ENCODE results near the gene SEC31A. TPM values are rescaled to one million over a fixed set of nuclear protein-coding genes. Genes with fewer than 3 reads are reported as not detected.

Gene SEC31A
- total and polyA plus RNA-seq, 8 donors, result 72.1 to 590 (median 128) TPM

DNA sequence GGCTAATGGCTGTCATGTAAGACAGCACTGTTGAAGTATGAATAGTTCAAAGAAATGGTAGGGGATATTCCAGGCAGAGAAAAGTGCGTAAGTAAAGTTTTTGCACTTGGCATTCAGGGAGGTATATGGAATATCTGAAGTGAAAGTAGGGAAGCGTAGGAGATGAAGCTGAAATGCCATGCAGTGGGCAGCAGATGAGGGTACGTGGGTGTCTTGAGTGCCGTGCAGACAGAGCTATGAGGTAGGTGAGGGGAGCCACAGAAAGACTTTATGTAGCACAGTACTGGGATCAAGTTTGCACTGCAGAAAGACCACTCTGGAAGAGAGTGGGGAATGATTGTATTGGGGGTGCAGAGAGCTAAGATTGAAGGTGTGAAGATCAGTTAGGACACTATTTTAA is 87.2 kb downstream of the SEC31A start:
- Histone ChIP-seq H3K4me3 (no peak overlapping the region), H3K9me3 (no peaks in the 10 kb centered on the region), H3K36me3 (no peaks in the 10 kb centered on the region), H3K4me1 (peaks cover 7 to 13% (median 11%) of the 10 kb centered on the region in 4 donors), H3K27ac (no peak overlapping the region), H3K27me3 (peaks cover 0 to 11% (median under 1%) of the 10 kb centered on the region in 3 donors)
- DNase-seq, result no peak
- TF ChIP-seq POLR2AphosphoS5 (IDR thresholded peaks at IDR 0.05), result no peak
- no peak for TF ChIP-seq POLR2A (IDR thresholded peaks at IDR 0.05)
- intact Hi-C loops (cut with DNase I; ENCODE audit: low total_unique reads), result loop anchor here (10.0 kb wide), 1 partner anchor 339 kb away; no protein-coding TSS in a partner anchor
- WGBS, 5 donors, result 84 to 91% (median 90%) methylated on average over 4 of the region's 4 CpGs

DNA sequence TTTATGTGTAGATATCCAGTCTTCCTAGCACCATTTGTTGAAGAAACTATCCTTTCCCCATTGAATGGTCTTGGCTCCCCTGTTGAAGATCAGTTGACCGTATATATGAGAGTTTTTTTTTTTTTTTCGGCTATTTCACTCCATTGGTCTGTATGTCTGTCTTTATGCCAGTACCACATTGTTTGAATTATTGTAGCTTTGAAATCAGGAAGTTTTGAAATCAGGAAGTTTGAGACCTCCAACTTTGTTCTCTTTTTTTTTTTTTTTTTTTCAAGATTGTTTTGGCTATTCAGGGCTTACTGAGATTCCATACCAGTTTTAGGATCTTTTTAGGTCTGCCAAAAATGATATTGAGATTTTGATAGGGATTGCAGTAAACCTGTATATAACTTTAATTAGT is 88.0 kb downstream of the SEC31A start:
- no peak overlapping the region for H3K4me3 ChIP-seq
- peaks cover 7 to 19% (median 17%) of the 10 kb centered on the region in 4 donors for H3K4me1 ChIP-seq
- no peaks in the 10 kb centered on the region for H3K9me3 ChIP-seq
- intact Hi-C loops (cut with DNase I; ENCODE audit: low total_unique reads), result loop anchor here (10.0 kb wide), 1 partner anchor 338 kb away; no protein-coding TSS in a partner anchor
- WGBS, 5 donors, result 68 to 82% (median 75%) methylated on average over 2 of the region's 2 CpGs
- H3K27me3 ChIP-seq, result peaks cover 0 to 19% (median 9%) of the 10 kb centered on the region in 3 donors
- no peak for TF ChIP-seq POLR2A (IDR thresholded peaks at IDR 0.05)
- TF ChIP-seq EP300 (IDR thresholded peaks at IDR 0.05), result no peak
- TF ChIP-seq POLR2AphosphoS5 (IDR thresholded peaks at IDR 0.05), result no peak
- TF ChIP-seq, protein P1, sequence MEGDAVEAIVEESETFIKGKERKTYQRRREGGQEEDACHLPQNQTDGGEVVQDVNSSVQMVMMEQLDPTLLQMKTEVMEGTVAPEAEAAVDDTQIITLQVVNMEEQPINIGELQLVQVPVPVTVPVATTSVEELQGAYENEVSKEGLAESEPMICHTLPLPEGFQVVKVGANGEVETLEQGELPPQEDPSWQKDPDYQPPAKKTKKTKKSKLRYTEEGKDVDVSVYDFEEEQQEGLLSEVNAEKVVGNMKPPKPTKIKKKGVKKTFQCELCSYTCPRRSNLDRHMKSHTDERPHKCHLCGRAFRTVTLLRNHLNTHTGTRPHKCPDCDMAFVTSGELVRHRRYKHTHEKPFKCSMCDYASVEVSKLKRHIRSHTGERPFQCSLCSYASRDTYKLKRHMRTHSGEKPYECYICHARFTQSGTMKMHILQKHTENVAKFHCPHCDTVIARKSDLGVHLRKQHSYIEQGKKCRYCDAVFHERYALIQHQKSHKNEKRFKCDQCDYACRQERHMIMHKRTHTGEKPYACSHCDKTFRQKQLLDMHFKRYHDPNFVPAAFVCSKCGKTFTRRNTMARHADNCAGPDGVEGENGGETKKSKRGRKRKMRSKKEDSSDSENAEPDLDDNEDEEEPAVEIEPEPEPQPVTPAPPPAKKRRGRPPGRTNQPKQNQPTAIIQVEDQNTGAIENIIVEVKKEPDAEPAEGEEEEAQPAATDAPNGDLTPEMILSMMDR (IDR thresholded peaks at IDR 0.05), result no peak
- no peaks in the 10 kb centered on the region for H3K36me3 ChIP-seq
- no peak overlapping the region for H3K27ac ChIP-seq
- no peak for DNase-seq

DNA sequence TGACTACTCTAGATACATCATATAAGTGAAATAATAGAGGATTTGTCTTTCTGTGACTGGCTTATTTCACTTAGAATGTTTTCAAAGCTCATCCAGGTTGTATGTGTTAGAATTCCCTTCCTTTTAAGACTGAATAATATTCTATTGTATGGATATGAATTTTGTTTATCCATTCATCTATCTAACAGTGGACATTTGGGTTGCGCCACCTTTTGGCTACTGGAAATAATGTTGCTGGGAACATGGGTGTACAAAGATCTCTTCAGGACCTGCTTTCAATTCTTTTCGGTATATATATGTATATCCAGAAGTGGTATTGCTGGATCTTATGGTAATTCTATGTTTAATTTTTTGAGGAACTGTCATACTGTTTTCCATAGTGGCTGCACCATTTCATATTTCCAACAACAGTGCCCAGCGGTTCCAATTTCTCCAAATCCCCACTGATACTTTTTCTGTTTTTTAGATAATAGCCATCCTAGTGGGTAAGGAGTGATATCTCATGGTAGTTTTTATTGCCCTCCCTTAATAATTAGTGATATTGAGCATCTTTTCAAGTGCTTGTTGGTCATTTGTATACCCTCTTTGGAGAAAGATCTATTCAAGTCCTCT is 88.9 kb downstream of the SEC31A start:
- no peak for TF ChIP-seq POLR2A (IDR thresholded peaks at IDR 0.05)
- TF ChIP-seq, protein P1 (IDR thresholded peaks at IDR 0.05), result peak in 5 of 7 experiments; percentile 9 to 41 (median 26)
- DNase-seq, result peak; percentile 43 to 64
- peaks cover 0 to 27% (median 16%) of the 10 kb centered on the region in 3 donors for H3K27me3 ChIP-seq
- peaks cover 7 to 28% (median 25%) of the 10 kb centered on the region in 4 donors for H3K4me1 ChIP-seq
- no peak overlapping the region for H3K4me3 ChIP-seq
- 46 to 61% (median 51%) methylated on average over 3 of the region's 3 CpGs for WGBS, 5 donors
- H3K9me3 ChIP-seq, result no peaks in the 10 kb centered on the region
- H3K27ac ChIP-seq, result no peak overlapping the region
- intact Hi-C loops (cut with DNase I; ENCODE audit: low total_unique reads), result loop anchor here (10.0 kb wide), 1 partner anchor 337 kb away; no protein-coding TSS in a partner anchor
- H3K36me3 ChIP-seq, result no peaks in the 10 kb centered on the region

DNA sequence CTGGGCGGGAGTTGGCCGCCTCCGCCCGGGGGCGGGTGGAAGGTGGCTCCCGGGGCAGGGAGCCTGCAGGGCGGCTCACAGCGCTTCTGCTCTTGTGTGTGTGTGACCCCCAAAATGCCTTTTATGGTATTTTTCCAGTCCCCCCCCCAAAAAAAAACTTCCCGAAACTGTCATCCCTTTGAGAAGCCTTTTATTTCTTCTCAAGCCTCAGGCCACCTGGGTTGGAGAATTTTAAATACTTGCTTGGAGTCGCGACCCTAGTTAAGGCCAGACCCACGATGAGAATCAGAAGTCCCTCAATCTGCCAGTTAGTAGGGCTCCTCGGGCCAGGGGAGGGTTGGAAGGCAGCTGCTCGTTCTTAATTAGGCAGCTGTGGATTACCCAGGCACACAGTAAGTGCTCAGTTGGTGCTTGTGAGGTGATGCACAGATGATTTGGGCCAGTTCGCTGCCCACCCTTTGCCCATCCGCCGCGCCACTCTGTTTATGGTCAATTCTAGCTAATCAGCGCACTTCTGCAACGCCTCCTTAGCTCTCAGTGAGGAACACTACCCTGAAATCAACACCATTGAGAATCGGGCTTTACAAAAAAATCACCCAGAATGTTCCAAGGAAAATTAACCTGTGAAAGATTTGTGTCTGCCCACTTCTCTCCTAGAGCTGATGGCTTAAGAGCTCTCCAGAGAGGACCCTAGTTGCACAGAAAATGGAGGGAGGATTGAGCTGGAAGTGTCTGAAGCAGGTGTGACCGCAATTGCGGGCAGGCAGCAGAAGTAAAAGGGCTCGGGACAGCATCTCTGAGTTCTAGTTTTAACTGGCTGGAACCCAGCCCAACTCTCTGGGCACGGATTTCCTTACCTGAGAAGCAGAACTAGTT is 91.7 kb downstream of the SEC31A start:
- peak; percentile 38 to 40 for DNase-seq
- WGBS, 5 donors, result 5 to 8% (median 7%) methylated on average over 25 of the region's 25 CpGs

More for the DNA sequence above, 91.7 kb downstream of the SEC31A start:
- peaks cover 7 to 36% (median 32%) of the 10 kb centered on the region in 4 donors for H3K4me1 ChIP-seq
- H3K27me3 ChIP-seq, result peaks cover 0 to 27% (median 16%) of the 10 kb centered on the region in 3 donors
- no peaks in the 10 kb centered on the region for H3K9me3 ChIP-seq
- intact Hi-C loops (cut with DNase I; ENCODE audit: low total_unique reads), result no loop called here
- no peak for TF ChIP-seq POLR2AphosphoS5 (IDR thresholded peaks at IDR 0.05)
- no peak for TF ChIP-seq EP300 (IDR thresholded peaks at IDR 0.05)
- TF ChIP-seq POLR2A (IDR thresholded peaks at IDR 0.05), result no peak
- TF ChIP-seq, protein P1 (IDR thresholded peaks at IDR 0.05), result no peak
- no peaks in the 10 kb centered on the region for H3K36me3 ChIP-seq
- peak overlapping the region; percentile 78 to 89 (median 88) for H3K4me3 ChIP-seq
- H3K27ac ChIP-seq, result peak overlapping the region in 4 of 5 donors; percentile 52 to 76 (median 66)
